HuH-7 (cell line): ENCODE results near the gene WNT2B.
"Not testable (repeated sequence)": the region's sequence is repeated elsewhere in the genome, so short reads cannot be mapped to it uniquely, and the experiment has no call there.

Source experiments
- DNase-seq: peaks from one replicate; pipeline ENCODE4 v3.0.0; 2011; ENCODE audit warnings: low spot score

The WNT2B gene

GRCh38 chr1:112508278-112509004, at the start of gene WNT2B:
Gene WNT2B, plus strand, starts transcription at chr1:112508965. Its CDS starts 298 bp downstream, at chr1:112509263.
- DNase-seq = peak; percentile 58

GRCh38 chr1:112460615-112461014, 48.1 kb upstream of the WNT2B start:
- DNase-seq = no peak

GRCh38 chr1:112461200-112461871, 47.4 kb upstream of the WNT2B start:
- no peak for DNase-seq

- no peak for DNase-seq
Observed at GRCh38 chr1:112462953-112463279, 45.8 kb upstream of the WNT2B start.

- no peak for DNase-seq
Observed at GRCh38 chr1:112464501-112464900, 44.3 kb upstream of the WNT2B start.

- no peak for DNase-seq
Observed at GRCh38 chr1:112465122-112465521, 43.6 kb upstream of the WNT2B start.

- DNase-seq = peak; percentile 68
Observed at GRCh38 chr1:112466078-112466660, 42.6 kb upstream of the WNT2B start.

GRCh38 chr1:112470324-112470723, 38.4 kb upstream of the WNT2B start:
- not testable (repeated sequence) for DNase-seq

GRCh38 chr1:112470966-112471365, 37.8 kb upstream of the WNT2B start:
- DNase-seq = no peak

- no peak for DNase-seq
Observed at GRCh38 chr1:112472142-112472541, 36.6 kb upstream of the WNT2B start.

- no peak for DNase-seq
Observed at GRCh38 chr1:112477550-112477949, 31.2 kb upstream of the WNT2B start.

GRCh38 chr1:112478314-112478713, 30.5 kb upstream of the WNT2B start:
- no peak for DNase-seq

- not testable (repeated sequence) for DNase-seq
Observed at GRCh38 chr1:112486063-112486462, 22.7 kb upstream of the WNT2B start.

- DNase-seq = not testable (repeated sequence)
Observed at GRCh38 chr1:112487686-112488085, 21.1 kb upstream of the WNT2B start.

- no peak for DNase-seq
Observed at GRCh38 chr1:112488141-112488540, 20.6 kb upstream of the WNT2B start.

GRCh38 chr1:112492076-112492475, 16.7 kb upstream of the WNT2B start:
- no peak for DNase-seq

- DNase-seq = no peak
Observed at GRCh38 chr1:112493351-112493750, 15.4 kb upstream of the WNT2B start.

GRCh38 chr1:112496290-112496689, 12.5 kb upstream of the WNT2B start:
- no peak for DNase-seq

GRCh38 chr1:112501810-112502641, 6.7 kb upstream of the WNT2B start:
- DNase-seq = peak; percentile 53

- no peak for DNase-seq
Observed at GRCh38 chr1:112502826-112503225, 5.9 kb upstream of the WNT2B start.

GRCh38 chr1:112504001-112504660, 4.6 kb upstream of the WNT2B start:
- DNase-seq = no peak
